ENCODE data around the gene ZNF236.

The ZNF236 gene

DNA sequence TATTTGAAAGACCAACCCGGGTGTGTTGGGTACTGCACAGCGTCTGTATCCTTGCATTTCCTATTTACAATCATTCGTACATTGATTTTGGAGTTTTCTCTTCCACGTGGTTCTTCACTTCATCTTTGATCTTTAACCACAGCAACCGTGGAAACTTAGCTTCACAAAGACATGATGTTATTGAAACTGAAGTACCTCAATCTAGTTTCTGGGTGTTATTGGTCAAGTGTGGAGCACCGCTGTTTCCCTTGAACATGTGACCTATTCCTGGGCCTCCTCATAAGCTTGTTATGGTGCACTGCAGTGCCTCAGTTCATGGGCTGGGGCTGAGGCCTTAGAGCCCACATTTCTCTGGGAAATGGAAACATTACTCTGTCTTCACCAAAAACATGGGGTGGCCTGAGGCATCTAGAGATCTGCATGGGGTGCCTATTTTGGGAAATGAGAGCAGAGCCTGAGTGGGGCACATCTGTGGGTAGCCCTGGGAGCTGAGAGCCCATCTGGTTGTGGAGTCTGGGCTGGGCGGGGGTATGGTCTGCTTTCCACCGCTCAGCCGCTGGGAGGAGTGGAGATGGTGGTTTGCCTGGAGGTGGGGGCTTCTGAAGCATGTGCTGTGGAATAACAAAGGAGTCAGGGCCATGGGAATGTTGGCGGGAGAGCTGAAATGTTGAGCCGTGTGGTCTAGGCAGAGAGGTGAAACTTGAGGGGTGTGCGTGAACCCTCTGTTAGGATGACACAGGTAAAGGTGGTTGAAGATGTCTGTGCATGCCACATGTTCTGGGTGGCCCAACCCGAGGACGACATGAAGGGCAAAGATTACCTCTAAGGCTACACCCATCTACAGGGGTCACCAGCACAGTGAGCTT lies 37.4 kb downstream of the ZNF236 start:
- DNase-seq (ENCODE audit: low read depth): no peak

DNA sequence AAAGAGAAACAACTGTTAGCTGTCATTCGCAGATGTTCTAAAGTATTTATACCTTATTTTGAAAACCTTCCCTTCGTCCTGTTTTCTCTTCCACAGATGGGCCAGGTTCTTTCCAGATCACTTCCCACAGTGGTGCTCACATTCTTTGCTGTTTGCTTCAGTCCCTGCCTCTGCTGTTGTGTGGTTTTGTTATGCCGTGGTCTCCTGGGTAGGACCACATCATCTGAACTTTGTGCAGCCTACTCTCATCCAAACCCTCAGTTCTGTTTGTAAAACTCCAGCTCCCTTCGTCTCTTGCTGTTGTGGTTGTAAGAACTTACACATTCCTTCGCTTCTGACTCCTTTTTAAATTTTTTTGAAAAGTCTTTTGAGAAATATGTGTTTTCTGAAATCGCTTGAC lies 38.1 kb downstream of the ZNF236 start:
- peak; percentile 5 for DNase-seq (ENCODE audit: low read depth)

DNA sequence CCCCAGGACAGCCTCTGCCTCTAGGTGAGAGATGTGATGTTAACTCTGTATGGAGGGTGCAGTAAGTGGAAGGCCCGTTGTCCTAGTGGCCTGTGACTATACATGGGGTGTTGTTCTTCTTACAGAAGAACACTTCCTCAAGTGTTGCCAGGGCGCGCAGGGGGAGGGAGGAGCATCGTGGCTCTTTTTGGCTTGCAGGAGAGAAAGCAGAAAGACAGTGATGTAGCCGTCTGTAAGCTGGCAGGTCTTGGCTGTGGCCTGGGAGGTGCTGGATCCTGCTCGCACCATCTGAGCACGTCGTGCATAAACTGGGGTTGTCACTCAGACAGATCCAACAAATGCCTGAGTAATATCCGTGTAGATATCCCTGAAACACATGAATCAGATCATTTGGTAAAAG lies 44.3 kb downstream of the ZNF236 start:
- DNase-seq (ENCODE audit: low read depth): no peak

DNA sequence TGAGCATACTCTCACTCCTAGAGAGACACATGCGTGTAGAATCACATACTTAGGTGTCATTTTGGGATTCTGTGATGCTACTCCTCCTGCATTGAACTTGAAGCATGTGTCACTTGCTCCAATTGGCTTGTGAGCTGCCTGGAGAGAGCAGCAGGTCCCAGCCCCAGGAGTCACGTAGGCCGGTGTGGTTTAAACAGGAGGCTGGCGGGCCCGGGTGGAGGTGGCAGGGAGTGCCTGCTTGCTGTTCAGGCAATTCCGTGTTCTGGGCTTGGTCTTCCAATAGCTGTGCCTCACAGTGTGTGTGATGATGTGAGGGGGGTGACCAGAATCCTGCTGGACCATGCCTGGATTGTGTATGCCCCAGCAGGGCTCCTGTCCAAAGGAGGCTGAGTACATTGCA lies 51.0 kb downstream of the ZNF236 start:
- no peak for DNase-seq (ENCODE audit: low read depth)

DNA sequence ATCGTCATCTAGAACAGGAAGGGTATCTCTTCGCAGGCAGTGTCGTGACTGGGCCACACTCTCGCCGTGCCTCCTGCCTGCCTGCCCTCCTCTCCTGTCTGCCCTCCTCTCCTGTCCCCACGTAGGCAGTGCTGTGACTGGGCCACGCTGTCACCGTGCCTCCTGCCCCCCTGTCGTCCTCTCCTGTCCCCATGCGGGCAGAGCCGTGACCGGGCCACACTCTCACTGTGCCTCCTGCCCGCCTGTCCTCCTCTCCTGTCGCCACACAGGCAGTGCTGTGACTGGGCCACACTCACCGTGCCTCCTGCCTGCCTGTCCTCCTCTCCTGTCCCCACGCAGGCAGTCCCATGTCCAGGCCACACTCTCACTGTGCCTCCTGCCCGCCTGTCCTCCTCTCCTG lies 51.4 kb downstream of the ZNF236 start:
- DNase-seq (ENCODE audit: low read depth): no peak

DNA sequence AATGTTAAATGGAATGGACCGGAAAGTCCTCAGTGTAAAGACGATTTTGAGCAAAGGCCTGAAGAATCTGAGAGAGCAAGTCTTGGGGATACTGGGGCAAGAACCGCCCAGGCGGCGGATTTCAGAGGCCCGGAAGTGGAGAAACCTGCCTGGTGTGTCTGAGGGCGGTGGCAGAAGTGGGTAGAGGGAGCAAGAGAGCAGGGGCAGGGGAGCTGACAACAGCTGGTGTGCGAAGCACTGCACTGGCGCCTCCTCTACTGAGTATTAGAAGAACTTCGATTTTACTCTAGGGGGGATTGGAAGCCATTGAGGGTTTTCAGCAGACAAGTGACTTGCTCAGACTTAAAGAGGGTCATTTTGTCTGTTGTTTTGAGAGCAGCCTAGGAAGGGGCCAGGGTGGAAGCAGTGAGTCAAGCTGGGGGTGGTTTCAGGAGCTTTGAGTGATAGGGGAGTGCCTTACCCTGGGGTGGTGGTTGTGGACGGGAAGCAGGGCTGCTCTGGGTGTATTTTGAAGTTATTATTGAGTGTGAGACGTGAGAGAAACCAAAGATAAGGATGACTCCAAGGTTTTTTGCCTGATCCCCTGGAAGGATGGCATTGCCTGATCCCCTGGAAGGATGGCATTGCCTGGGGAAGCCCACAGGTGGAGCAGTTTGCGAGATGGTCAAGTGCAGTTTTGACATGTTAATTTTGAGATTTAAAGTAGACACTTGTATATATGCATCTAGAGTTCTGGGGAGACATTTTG lies 52.5 kb downstream of the ZNF236 start:
- DNase-seq (ENCODE audit: low read depth): no peak

DNA sequence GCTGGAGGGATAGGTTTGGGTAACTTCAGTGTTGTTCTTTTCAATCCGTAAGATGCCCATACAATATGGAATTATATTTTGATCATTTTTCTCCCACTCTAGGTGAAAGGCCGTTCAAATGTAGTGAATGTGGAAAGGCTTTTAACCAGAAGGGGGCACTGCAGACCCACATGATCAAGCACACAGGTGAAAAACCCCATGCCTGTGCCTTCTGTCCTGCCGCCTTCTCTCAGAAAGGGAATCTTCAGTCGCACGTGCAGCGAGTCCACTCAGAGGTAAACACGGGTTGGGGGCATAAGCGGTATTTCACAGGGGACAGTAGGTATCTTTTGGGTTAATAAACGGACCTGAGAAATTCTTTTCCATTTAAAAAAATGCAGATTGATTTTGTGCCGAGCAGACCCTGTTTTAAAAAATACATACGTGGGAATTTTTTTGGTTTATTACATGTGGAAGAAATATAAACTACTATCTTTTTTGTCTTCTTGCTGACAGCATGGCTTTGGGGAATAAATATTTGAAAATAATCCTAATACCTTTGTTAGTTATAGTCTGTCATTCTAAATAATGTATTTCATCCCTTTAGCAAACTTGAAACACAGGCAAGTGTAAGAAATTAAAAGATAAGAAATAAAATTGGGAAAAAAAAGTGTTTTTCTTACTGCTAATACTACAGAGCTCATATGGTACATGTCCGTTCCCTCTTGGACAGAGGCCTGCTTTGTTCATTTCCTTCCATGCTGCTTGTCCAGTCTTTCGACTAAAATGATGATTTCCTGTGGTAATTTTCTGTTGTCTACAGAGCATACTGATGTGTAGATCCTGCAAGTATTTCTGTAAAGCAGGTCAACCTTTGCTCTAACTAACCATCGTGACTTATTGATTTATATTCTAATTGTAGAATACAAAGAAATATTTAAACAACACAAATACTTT lies 53.3 kb downstream of the ZNF236 start:
- DNase-seq (ENCODE audit: low read depth): peak; percentile 6

DNA sequence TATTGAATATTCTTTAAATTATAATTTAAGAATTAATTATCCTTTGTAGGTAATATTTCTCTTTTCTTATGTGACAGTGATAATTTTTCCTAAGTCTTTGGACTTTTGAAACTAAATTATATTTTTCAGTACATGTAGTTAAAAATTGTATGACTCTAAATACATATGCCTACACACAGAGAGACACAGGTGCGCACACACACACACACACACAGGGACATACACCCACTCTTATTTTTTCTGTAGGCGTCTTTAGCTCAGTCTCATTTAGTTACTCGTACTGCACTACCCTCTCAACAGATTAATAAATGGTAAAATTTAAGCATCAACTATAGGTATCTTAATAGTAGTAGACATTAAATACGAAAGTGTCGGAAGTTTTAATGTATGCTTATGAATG lies 56.1 kb downstream of the ZNF236 start:
- DNase-seq (ENCODE audit: low read depth): no peak

DNA sequence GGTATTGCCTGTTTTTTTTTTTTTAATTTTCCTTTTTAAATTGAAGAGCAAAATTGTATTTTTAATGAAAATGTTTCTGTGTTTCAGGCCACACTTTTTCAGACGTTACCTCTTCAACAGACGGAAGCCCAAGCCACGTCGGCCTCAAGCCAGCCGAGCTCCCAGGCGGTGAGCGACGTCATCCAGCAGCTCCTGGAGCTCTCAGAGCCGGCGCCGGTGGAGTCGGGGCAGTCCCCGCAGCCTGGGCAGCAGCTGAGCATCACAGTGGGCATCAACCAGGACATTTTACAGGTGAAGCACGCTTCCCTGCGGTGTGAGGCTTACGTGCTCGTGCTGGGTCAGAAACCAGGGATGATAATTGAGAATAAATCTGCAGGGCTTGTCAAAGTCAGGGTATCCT lies 57.7 kb downstream of the ZNF236 start:
- DNase-seq (ENCODE audit: low read depth): no peak

DNA sequence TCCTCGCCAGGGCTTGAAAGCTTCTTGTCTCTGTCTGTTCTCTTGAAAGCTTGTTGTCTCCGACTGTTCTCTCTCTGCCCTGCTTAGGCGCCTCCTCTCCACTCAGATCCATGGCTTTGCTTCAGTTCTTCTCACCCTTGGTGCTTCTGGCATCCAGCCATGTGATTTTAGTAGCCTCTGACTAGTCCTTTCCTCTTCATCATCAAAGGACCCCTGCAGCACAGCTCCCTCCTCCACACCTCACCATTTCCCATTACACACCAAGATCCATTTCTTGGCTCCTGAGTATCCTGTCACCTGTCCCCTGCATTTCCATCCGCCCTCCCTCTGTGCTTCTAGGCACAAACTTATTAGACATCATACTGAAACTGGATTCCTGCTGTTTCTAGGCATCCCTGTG lies 59.4 kb downstream of the ZNF236 start:
- DNase-seq (ENCODE audit: low read depth): no peak

DNA sequence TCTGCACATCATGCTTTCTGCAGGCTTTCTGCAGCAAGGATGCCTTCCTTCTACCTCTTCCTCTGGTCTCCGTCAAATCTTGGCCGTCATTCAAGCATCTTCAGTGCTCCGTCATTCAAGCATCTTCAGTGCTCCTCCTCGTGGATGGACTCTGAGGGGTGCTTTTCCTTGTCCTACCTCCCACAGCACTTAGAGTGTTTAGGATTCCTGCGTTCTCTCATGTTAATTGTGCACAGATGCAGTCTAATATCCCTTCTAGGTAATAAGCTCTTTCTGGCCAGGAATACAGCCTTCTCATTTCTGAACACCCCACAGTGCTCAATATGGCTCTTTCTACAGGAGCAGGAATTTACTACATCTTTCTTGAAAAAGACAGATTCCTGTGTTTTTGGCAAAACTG lies 59.8 kb downstream of the ZNF236 start:
- no peak for DNase-seq (ENCODE audit: low read depth)

DNA sequence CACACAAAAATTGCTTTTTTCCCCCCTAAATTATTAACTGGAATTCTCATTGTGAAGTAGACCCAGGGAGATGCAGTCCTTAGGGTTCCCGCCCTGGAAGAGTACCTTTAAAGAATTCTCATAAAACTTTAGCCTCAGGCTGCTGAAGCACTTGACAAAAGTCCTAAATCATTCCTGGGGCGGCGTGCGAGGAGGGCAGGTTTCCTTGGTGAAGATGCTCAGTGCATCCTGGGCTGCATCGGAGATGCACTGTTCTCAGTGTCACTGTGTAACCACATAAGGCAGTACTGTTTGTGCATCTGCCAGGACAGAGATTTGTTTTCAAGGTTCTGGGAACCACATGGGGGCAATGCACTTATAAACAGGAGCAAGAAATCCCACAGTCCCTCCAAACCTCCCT lies 62.6 kb downstream of the ZNF236 start:
- no peak for DNase-seq (ENCODE audit: low read depth)

DNA sequence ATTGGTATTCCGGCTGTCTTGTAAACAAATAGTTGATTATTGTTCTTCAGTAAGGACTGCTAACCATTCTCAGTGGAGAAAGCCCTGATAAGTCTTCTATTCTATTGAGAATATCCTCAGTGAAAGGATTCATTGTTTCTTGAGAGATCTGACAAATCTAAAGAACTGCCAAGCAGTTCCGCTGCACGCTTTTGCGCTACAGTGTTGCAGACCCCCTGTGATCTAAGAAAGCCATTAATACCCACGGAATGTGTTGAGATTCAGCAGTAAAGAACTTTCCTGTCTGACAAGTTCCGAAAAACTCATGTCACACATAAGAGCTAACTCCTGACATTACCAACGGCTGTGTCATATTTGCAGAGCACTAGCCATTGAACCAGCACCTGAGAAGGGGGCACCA lies 63.8 kb downstream of the ZNF236 start:
- DNase-seq (ENCODE audit: low read depth): no peak

DNA sequence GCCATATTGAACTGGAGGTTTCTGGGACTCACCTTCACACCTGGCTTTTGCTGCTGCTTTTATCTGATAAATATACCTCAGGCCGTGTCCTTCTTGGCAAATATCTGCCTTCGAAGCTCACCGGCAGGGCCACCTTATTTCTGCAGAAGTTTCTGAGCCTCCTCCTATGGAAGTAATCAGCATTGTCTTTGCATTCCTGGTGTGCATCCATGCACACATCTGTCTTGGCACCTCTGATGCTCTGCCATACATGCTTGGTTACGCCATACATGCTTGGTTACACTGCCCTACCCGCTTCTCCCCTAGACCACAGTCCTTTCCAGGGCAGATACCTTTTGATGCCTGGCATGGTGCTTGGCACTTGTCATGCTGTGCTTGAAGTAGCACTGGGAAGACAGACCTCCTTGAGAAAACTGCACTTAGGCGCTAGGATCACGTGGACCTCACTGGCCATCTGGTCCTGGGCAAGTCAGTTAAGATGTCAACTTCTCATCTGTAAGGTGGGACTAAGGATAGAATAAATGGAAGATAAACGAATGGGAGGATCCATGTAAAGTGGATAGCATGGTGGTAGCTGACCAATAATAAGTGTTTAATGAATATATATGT lies 66.8 kb downstream of the ZNF236 start:
- no peak for DNase-seq (ENCODE audit: low read depth)

DNA sequence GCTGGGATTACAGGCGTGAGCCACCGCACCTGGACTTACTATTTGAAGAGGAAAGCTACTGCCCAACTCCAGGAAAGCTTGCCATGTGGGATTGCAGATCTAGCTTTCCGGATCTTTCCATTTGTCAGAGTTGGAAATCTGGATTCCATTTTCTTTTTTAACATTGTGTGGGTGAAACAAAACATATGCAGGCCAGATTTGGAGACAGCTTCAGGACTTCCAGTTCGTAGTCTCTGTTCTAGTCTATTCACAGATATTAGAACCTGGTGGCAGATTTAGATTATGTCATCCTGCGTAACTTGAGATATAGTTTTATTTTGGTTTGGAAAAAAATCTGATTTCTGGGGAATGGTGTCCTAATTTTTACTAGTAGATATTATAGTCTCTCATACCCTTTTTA lies 70.5 kb downstream of the ZNF236 start:
- DNase-seq (ENCODE audit: low read depth): no peak

DNA sequence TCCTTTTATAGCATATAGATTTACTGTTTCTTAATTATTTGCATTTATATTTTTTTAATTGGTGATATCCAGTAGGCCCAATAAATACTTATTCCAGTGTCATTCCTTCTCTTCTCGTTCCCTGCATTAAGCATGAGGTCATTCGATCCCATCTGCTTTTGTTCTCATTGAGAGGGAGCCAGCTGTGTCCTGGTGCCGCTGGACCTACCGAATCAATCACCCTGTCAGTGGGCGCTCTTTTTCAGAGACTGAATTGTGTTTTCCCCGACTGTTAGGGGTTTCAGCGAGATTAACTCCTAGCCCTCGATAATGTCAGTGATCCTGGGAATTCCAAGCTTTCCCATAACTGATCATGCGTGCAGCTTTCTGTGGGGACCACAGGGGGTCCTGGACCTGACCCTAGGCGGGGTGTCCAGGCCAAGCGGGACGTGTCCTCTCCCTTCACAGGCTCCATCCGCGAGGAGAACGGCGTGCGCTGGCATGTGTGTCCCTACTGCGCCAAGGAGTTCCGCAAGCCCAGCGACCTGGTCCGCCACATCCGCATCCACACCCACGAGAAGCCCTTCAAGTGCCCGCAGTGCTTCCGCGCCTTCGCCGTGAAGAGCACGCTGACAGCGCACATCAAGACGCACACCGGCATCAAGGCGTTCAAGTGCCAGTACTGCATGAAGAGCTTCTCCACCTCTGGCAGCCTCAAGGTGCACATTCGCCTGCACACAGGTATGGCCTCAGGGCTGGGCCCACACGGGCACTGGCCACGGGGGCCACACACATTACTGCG lies 72.4 kb downstream of the ZNF236 start:
- DNase-seq (ENCODE audit: low read depth): no peak

DNA sequence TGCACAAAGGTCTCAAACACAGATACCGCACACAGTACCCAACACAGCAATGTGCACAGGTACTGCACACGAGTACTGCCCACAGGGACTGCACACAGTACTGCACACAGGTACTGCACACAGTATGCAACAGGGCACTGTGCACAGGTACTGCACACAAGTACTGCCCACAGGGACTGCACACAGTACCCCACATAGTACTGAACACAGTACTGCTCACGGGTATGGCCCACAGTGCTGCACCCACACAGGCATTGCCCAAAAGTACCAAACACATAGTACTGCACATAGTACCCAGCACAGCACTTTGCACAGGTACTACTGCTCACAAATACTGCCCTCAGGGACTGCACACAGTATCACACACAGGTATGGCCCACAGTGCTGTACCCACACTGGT lies 73.1 kb downstream of the ZNF236 start:
- no peak for DNase-seq (ENCODE audit: low read depth)

DNA sequence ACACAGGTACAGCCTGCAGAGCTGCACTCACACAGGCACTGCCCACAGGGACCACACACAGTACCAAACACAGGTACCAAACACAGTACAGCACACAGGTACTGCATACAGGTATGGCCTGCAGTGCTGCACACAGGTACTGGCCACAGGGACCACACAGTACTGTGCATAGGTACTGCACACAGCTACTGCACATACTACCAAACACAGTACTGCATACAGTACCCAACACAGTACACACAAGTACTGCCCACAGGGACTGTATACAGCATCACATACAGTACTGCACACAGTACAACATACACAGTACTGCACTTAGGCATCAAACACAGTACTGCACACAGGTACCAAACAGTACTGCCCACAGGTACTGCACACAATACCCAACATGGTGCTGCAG lies 74.3 kb downstream of the ZNF236 start:
- DNase-seq (ENCODE audit: low read depth): no peak

DNA sequence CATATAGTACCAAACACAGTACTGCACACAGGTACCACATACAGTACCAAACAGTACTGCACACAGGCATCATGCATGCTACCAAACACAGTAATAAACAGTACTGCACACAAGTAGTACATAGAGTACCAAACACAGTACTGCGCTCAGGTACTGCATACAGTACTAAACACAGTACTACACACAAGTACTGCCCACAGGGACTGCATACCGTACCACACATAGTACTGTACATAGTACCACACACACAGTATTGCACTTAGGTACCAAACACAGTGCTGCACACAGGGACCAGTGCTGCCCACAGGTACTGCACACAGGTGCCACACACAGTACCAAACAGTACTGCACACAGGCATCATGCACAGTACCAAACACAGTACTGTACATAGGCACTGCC lies 74.9 kb downstream of the ZNF236 start:
- no peak for DNase-seq (ENCODE audit: low read depth)

DNA sequence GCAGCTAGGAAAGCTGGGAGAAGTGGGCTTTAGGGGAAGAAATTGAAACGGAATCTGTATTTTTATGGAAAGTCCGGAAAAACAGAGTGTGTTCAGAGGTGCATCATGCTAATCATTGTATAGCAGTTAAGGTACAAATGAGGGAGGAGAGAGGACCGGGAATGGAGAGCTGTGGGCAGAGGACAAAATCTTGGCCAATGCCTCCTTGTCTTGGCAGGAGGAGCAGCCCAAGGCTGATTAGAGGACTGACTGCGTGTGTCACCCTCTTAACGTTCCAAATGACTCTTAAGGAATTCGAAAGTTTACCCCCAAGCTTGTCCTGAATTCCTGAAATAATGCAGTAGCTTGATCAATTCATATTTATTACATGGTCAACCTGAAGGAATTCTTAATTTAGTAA lies 81.0 kb downstream of the ZNF236 start:
- DNase-seq (ENCODE audit: low read depth): no peak

DNA sequence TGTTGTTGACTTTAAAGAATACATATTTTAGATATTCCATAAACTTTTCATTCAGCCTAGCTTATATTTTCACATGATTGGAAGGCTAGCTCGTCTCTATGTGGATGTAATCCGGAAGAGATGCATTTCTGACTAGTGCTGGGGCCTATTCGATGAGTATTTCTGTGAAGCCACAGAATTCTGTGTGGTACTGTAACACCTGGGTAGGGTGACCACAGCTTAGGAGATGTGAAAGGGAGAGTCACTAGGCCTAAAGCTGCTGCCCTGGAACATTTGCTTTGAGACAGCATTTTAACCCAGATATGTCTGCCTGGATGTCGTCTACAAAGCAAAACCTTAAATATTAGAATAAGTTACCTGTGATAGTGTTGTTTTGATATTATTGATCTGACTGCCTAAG lies 83.5 kb downstream of the ZNF236 start:
- DNase-seq (ENCODE audit: low read depth): no peak

Measured in stromal cell of bone marrow (primary cell).